Fibroblast of mammary gland (primary cell): ENCODE results near the gene COX7A1.
"Not testable (repeated sequence)": the region's sequence is repeated elsewhere in the genome, so short reads cannot be mapped to it uniquely, and the experiment has no call there.

Experiments
- DNase-seq: peaks from one replicate; pipeline ENCODE4 v3.0.0-alpha.2; 2010; ENCODE audit warnings: low read depth
- H3K4me3 ChIP-seq: 2 replicates; pipeline ENCODE4 v1.5.1; 2011; ENCODE audit warnings: low read depth, mild to moderate bottlenecking, low read length, moderate library complexity; ENCODE audit not compliant: control insufficient read depth
- CTCF ChIP-seq: conservative IDR thresholded peaks from 2 replicates; pipeline ENCODE4 v1.5.1; 2011; ENCODE audit warnings: low read depth, low read length, inconsistent platforms; ENCODE audit not compliant: control insufficient read depth, insufficient read depth

Gene COX7A1

GRCh38 chr19:36141039-36141927 is 11.0 kb downstream of the COX7A1 start:
- H3K4me3 ChIP-seq, result peak overlapping the region; percentile 100
- DNase-seq, result peak; percentile 79
- TF ChIP-seq CTCF, result no peak

- peak overlapping the region; percentile 100 for H3K4me3 ChIP-seq
- DNase-seq, result peak; percentile 32
- no peak for TF ChIP-seq CTCF
These were observed 11.8 kb downstream of the COX7A1 start for GRCh38 chr19:36140304-36141038.

- peak within 1 kb of the TSS; percentile 100 for H3K4me3 ChIP-seq
- DNase-seq, result peak; percentile 93
- no peak for TF ChIP-seq CTCF
These were observed 12.6 kb downstream of the COX7A1 start, which contains the start of gene CAPNS1 for GRCh38 chr19:36139473-36140303. Gene CAPNS1 (plus strand): TSS chr19:36140066. CDS start chr19:36141012, 946 bp downstream.

GRCh38 chr19:36139120-36139472 is 13.2 kb downstream of the COX7A1 start:
- no peak for DNase-seq
- H3K4me3 ChIP-seq, result peak overlapping the region; percentile 100
- no peak for TF ChIP-seq CTCF

GRCh38 chr19:36136964-36137686 is 15.1 kb downstream of the COX7A1 start:
- DNase-seq, result peak; percentile 42
- no peak overlapping the region for H3K4me3 ChIP-seq
- TF ChIP-seq CTCF, result no peak

GRCh38 chr19:36134867-36135266 is 17.4 kb downstream of the COX7A1 start:
- H3K4me3 ChIP-seq, DNase-seq: not testable (repeated sequence)

GRCh38 chr19:36131221-36131620 is 21.0 kb downstream of the COX7A1 start:
- not testable (repeated sequence) for DNase-seq, H3K4me3 ChIP-seq
